Uterus (tissue), 2 donors: ENCODE results near the gene MTHFR.

Experiments used
- POLR2A ChIP-seq, 2 donors: fragments of 450-650 bp; IDR thresholded peaks; one replicate each; pipeline ENCODE4 v1.6.1; 2016; ENCODE audit warnings: antibody characterized with exemption in 2 of 2, mild to moderate bottlenecking in 1 of 2, moderate library complexity in 1 of 2
- TF ChIP-seq, protein P1 (sequence below), 4 experiments: fragments of 200-600 bp in 2 of 4; fragments of 450-650 bp in 2 of 4; sonication (generic) in 2 of 4; IDR thresholded peaks; one replicate each; pipeline ENCODE4 v1.5.1; 2016 to 2019; ENCODE audit warnings: antibody characterized with exemption in 4 of 4, mild to moderate bottlenecking in 2 of 4, moderate library complexity in 1 of 4

DNA sequence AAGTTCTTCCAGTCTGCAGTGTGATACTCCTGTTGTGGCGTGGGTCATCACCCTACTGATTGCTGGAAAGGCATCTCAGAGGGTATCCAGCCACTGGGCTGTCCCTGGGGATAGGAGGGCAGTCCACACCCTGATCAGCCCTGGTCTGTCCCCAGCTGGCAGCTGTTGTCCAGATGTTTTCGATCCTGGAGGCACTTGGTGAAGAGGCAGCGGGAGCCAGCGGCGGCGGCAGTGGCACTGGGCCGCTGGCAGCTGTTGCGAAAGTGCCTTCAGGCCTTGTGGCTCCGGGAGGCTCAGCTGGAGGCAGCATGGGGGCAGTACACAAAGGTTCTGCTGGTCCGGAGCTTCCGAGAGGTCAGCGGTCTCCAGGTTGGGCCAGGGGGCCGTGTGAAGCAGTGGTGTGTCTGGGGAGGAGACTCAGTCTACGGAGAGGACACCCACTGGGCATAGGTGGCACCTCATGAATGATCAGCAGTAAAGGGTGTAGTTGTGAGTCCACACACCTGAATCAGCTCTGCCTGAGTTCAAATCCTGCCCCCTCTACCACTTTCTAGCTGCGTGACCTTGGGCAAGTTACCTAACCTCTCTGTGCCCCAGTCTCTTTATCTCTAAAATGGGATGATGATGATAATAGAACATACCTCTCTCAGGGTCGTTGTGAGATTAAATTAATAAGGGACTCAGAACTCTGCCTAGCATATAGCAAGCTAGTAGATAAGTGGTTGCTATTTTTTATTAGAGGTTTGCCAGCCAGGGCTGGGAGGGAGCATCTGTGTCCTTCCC lies 37.7 kb downstream of the MTHFR start:
- TF ChIP-seq, protein P1, sequence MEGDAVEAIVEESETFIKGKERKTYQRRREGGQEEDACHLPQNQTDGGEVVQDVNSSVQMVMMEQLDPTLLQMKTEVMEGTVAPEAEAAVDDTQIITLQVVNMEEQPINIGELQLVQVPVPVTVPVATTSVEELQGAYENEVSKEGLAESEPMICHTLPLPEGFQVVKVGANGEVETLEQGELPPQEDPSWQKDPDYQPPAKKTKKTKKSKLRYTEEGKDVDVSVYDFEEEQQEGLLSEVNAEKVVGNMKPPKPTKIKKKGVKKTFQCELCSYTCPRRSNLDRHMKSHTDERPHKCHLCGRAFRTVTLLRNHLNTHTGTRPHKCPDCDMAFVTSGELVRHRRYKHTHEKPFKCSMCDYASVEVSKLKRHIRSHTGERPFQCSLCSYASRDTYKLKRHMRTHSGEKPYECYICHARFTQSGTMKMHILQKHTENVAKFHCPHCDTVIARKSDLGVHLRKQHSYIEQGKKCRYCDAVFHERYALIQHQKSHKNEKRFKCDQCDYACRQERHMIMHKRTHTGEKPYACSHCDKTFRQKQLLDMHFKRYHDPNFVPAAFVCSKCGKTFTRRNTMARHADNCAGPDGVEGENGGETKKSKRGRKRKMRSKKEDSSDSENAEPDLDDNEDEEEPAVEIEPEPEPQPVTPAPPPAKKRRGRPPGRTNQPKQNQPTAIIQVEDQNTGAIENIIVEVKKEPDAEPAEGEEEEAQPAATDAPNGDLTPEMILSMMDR (IDR thresholded peaks at IDR 0.05), result no peak
- no peak for TF ChIP-seq POLR2A (IDR thresholded peaks at IDR 0.05)
